ENCODE results near the gene ZNF552. TPM values are rescaled to one million over a fixed set of nuclear protein-coding genes. Genes with fewer than 3 reads are reported as not detected.

Gene ZNF552
- total and polyA plus RNA-seq, 2 of the 8 experiments (the other 6 are each of a cell fraction or from before 2014, with no cell fraction given): 5.9 to 11.6 TPM

DNA sequence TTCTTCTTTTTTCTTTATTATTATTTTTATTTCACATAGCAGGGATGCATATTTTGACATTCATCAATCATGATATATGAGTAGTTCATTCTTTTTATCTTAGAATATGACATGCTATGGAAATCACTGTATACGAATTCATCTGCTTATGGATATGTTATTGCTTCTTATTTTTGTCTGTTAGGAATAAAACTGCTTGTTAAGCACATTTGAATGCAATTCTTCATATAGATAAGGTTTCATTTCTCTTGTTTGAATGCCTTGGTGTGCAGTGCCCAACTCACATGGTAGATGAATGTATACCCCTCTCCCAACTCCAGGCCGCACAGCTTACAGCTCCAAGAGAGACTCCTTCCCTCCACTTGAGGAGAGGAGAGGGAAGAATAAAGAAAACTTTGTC is 56.8 kb downstream of the ZNF552 start:
- H2BK120ac ChIP-seq (replicated peaks; ENCODE audit: low read depth, low read length): no peak overlapping the region
- H3K23ac ChIP-seq (ENCODE audit: insufficient read length): no peak overlapping the region
- no peak overlapping the region for H3K4me2 ChIP-seq (ENCODE audit: insufficient read depth in 1 of 2, low read depth in 2 of 2, low read length in 2 of 2)
- H3K9me3 ChIP-seq (ENCODE audit: insufficient read depth in 2 of 2, low read depth in 1 of 2, low read length in 1 of 2): no peaks in the 10 kb centered on the region
- no peak for FAIRE-seq
- CTCF ChIA-PET (ENCODE audit: partially characterized antibody): no interaction called here
- H3K79me2 ChIP-seq (ENCODE audit: control insufficient read depth in 1 of 2, insufficient read depth in 2 of 2, low read length in 2 of 2): no peaks in the 10 kb centered on the region
- H2AFZ ChIP-seq (ENCODE audit: low read length): no peak overlapping the region
- no peak overlapping the region for H3K4ac ChIP-seq (replicated peaks; ENCODE audit: insufficient read length, low read depth, low read length)
- H3K36me3 ChIP-seq (ENCODE audit: control insufficient read depth in 2 of 4, insufficient read depth in 4 of 4, low read length in 3 of 4): peaks cover 28 to 66% (median 48%) of the 10 kb centered on the region in 4 experiments
- H2BK5ac ChIP-seq (ENCODE audit: low read depth, low read length): no peak overlapping the region
- no peak overlapping the region for H3K18ac ChIP-seq (ENCODE audit: extremely low read depth, low read length)
- no peaks in the 10 kb centered on the region for H3K4me1 ChIP-seq (replicated peaks in 1 of 4; ENCODE audit: control insufficient read depth in 3 of 4, insufficient read depth in 4 of 4, low read length in 3 of 4)
- H3K27ac ChIP-seq (ENCODE audit: low read depth, low read length): no peak overlapping the region
- no peak overlapping the region for H3K9ac ChIP-seq (replicated peaks in 1 of 4; ENCODE audit: extremely low read depth in 1 of 4, low read depth in 3 of 4, low read length in 3 of 4)
- no peak overlapping the region for H4K8ac ChIP-seq (ENCODE audit: extremely low read depth, insufficient read depth, low read length)
- POLR2A ChIA-PET (ENCODE audit: partially characterized antibody): interaction anchor here (0.6 to 2.2 kb wide), 5 partner anchors 11 to 48 kb away, joined by 3 to 10 read pairs (median 4); partner anchors contain the start of genes ZNF586 and ZNF776
- H3K79me1 ChIP-seq (ENCODE audit: low read depth, low read length): no peaks in the 10 kb centered on the region
- no peaks in the 10 kb centered on the region for H3K27me3 ChIP-seq (replicated peaks in 1 of 4; ENCODE audit: control insufficient read depth in 3 of 4, extremely low read depth in 1 of 4, insufficient read depth in 3 of 4, low read length in 3 of 4)
- no peak overlapping the region for H2AK5ac ChIP-seq (ENCODE audit: low read depth, low read length)
- H2BK20ac ChIP-seq (ENCODE audit: low read length): no peak overlapping the region
- H4K20me1 ChIP-seq (replicated peaks in 1 of 2; ENCODE audit: control insufficient read depth in 1 of 2, insufficient read depth in 2 of 2, low read length in 2 of 2): peaks cover 0 to 12% of the 10 kb centered on the region in 2 experiments
- H3K4me3 ChIP-seq (ENCODE audit: extremely low read depth in 1 of 4, insufficient read depth in 2 of 4, low read depth in 3 of 4, low read length in 4 of 4): no peak overlapping the region
- no peak overlapping the region for H3K56ac ChIP-seq (replicated peaks; ENCODE audit: insufficient read length, low read depth, low read length)
- H2BK12ac ChIP-seq (ENCODE audit: low read depth, low read length): no peak overlapping the region
- no peaks in the 10 kb centered on the region for H3K23me2 ChIP-seq (ENCODE audit: low read depth, low read length)
- no peak overlapping the region for H2BK15ac ChIP-seq (ENCODE audit: low read length)
- no peak overlapping the region for H4K91ac ChIP-seq (replicated peaks; ENCODE audit: insufficient read length, low read length)
- no peak overlapping the region for H3K14ac ChIP-seq (ENCODE audit: insufficient read length)
- no peak for DNase-seq (ENCODE audit: low read depth in 1 of 2, low spot score in 2 of 2)
- no peak overlapping the region for H4K5ac ChIP-seq (ENCODE audit: insufficient read length, low read depth, low read length)
- WGBS, 2 experiments (ENCODE audit: extremely low coverage in 1 of 2, insufficient coverage in 1 of 2, insufficient read length in 1 of 2, insufficient replicate concordance in 2 of 2, low coverage in 1 of 2, low lambda C conversion rate in 2 of 2, missing lambda C conversion rate in 1 of 2): 94% methylated on average over 2 of the region's 2 CpGs; no CpG with 5 or more reads in 1 of the 2 experiments
- TF ChIP-seq KDM1A (IDR thresholded peaks at IDR 0.05; ENCODE audit: borderline replicate concordance, low read length): no peak
